SK-N-SH treated with all-trans-retinoic acid at 6 μM for 48 hours (cell line): ENCODE results near the gene ZMYM5.

ENCODE experiments used
- ARNTL ChIP-seq: fragments of 450-650 bp; formaldehyde crosslinking; IDR thresholded peaks from 2 replicates; pipeline ENCODE4 v1.5.0; 2020; ENCODE audit warnings: low read depth, mild to moderate bottlenecking, moderate library complexity, borderline replicate concordance
- CREB5 ChIP-seq: fragments of 250-450 bp; sonication (Bioruptor Pico); IDR thresholded peaks from 2 replicates; pipeline ENCODE4 v1.5.1; 2020; ENCODE audit warnings: low read depth, mild to moderate bottlenecking, moderate library complexity
- GLIS3 ChIP-seq: fragments of 250-450 bp; sonication (Bioruptor Pico); IDR thresholded peaks from 2 replicates; pipeline ENCODE4 v1.5.0; 2020; ENCODE audit warnings: mild to moderate bottlenecking, moderate library complexity
- PATZ1 ChIP-seq: fragments of 250-450 bp; sonication (Bioruptor Pico); IDR thresholded peaks from 2 replicates; pipeline ENCODE4 v1.8.0; 2020; ENCODE audit warnings: mild to moderate bottlenecking, moderate library complexity, borderline replicate concordance
- POU6F1 ChIP-seq: fragments of 250-450 bp; sonication (Bioruptor Pico); IDR thresholded peaks from 2 replicates; pipeline ENCODE4 v1.8.0; 2021; ENCODE audit warnings: low read depth, mild to moderate bottlenecking, moderate library complexity, borderline replicate concordance
- TCF4 ChIP-seq: fragments of 250-450 bp; sonication (Bioruptor Pico); IDR thresholded peaks from 2 replicates; pipeline ENCODE4 v1.8.0; 2021; ENCODE audit warnings: mild to moderate bottlenecking, moderate library complexity, borderline replicate concordance
- TOX ChIP-seq: fragments of 250-450 bp; sonication (Bioruptor Pico); IDR thresholded peaks from 2 replicates; pipeline ENCODE4 v1.8.0; 2021; ENCODE audit warnings: mild to moderate bottlenecking, moderate library complexity, borderline replicate concordance
- ZFP3 ChIP-seq: fragments of 250-450 bp; sonication (Bioruptor Pico); IDR thresholded peaks from 2 replicates; pipeline ENCODE4 v1.5.0; 2020; ENCODE audit warnings: mild to moderate bottlenecking, moderate library complexity
- ZFP30 ChIP-seq: fragments of 450-650 bp; formaldehyde crosslinking; IDR thresholded peaks from 2 replicates; pipeline ENCODE4 v1.5.0; 2022; ENCODE audit warnings: mild to moderate bottlenecking, moderate library complexity
- ZNF565 ChIP-seq: fragments of 450-650 bp; formaldehyde crosslinking; conservative IDR thresholded peaks from 2 replicates; pipeline ENCODE4 v1.5.0; 2020; ENCODE audit warnings: low read depth, mild to moderate bottlenecking, moderate library complexity
- ZNF70 ChIP-seq: fragments of 450-650 bp; formaldehyde crosslinking; IDR thresholded peaks from 2 replicates; pipeline ENCODE4 v1.5.0; 2020; ENCODE audit warnings: mild to moderate bottlenecking, moderate library complexity

GRCh38 chr13:19845758-19846157 is 17.7 kb downstream of the ZMYM5 start:
- TF ChIP-seq ZFP3 (CRISPR knock-in tag), result no peak
- TF ChIP-seq PATZ1 (CRISPR knock-in tag), result no peak
- no peak for TF ChIP-seq GLIS3 (CRISPR knock-in tag)
- TF ChIP-seq CREB5 (CRISPR knock-in tag), result no peak
- TF ChIP-seq POU6F1 (CRISPR knock-in tag), result no peak
- no peak for TF ChIP-seq ZFP30 (CRISPR knock-in tag)
- peak; percentile 58; the same call in 1 of the 2 replicates for TF ChIP-seq ZNF70
- TF ChIP-seq TCF4 (CRISPR knock-in tag), result no peak
- no peak for TF ChIP-seq ZNF565 (CRISPR knock-in tag)
- no peak for TF ChIP-seq ARNTL (CRISPR knock-in tag)
- TF ChIP-seq TOX, result no peak
